ELR (cell line): ENCODE results near the gene ZNF41.

Experiments used
- DNase-seq: peaks from one replicate; pipeline ENCODE4 v3.0.0-alpha.2; 2015; ENCODE audit warnings: low read depth

ZNF41 gene

DNA sequence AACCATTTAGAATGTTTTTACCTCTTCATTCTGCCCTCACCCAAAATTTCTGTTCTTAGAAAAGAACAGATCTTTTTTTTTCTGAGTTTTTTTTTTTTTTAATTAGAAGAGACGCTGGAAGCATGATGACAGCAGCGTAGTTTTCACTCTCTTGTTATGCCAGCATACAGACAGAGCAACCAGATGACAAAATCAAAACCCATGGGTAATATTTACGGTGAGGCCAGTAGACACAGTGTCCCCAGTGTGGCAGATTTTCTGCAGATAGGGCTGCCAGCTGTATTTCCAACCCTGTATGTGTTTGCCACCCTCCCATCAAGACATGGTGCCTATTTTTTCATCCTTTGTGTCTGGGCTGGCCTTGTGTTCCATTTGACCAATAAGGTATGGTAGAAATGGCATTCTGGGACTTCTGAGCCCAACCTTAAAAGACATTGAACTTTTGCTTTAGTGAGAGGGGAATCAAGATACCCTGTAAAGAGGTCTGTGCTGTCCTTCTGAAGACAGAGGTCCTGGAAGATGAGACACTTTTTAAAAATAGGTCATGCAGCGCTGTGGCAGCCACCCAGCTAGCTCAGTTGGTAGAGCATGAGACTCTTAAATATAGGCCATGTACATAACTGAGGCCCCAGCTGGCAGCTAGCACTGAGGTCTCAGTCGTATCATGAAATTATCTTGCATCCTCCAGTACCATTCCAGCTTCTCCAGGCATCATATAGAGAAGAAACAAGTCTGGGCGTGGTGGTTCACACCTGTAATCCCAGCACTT, 6.7 kb upstream of the ZNF41 start:
- no peak for DNase-seq

DNA sequence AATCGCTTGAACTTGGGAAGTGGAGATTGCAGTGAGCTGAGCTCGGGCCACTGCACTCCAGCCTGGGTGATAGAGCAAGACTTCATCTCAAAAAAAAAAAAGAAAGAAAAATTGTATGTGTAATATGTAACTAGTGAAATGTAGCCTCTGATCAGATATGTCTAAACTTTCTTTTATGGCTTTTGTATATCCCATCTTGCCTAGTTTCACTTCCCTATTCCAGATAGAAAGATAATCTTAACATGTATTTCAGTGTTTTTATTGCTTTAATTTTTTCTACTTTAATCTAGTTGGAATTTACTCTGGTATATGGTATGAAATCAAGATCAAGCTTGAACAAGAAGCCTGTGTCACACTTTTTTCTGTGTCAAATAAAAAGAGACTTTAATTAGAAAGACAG, 1.9 kb upstream of the ZNF41 start:
- DNase-seq = no peak

DNA sequence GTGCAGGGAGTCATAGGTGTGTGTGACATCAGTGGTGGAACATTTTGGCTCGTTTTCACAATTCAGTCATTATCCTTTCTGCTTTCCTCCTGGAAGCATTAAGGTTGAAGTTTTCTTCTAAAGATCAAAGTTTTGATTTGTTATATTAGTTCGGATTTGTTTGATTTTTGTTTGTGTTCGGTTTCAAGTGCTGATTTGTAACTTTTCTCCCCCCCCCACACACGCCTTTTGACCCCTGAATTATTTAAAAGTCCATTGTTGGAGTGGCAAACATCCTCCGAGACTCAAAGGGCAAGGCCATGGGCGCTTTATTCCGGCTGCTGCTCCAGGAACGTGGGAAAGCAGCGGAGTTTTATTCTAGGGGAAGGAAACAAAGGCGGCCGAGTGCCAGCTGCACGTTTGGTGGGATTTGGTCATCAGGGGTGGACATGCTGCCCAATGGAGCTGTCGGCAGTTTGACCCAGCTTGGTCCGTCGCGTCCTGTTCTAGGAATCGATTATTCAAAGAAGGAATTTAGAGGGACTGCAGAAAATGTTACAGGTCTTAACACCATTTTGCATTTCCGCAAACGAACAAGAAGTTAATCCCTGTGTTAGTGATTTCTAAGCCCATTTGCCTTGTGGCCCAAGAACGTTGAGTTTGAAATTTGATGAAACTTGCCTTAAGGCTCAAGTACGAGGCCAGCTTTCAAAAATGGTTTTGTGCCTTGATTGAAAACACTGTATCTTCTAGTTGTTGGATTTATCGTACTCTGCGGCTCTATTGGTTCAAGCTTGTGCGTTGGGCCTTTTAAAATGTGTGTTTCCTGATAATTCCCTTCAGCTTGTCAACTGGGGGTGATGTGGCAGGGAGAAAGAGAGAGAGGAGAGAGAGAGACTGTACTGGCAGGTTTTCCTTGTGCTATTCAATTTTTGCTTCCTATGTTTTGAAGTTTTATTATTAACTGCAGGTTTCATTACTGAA, 565 bp upstream of the ZNF41 start:
- DNase-seq = peak; percentile 58

DNA sequence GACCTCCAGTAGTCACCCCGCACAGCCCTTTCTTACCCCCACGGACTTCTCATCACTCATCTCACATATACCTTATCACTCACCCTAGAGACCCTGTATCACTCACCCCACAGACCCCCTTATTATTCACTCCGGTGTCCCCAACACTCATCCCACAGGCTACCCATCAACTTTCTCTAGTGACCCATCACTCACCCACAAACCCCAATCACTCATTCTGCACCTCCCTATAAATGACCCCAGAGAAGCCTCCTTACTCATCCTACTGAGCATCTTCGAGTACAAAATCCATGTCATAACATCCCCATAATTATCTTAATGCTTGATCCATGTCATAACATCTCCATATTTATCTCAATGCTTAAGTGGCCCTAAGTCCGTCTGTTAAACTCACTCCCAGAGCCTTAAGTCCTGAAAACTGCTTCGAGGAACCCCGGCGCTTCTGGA, 934 bp downstream of the ZNF41 start:
- no peak for DNase-seq

DNA sequence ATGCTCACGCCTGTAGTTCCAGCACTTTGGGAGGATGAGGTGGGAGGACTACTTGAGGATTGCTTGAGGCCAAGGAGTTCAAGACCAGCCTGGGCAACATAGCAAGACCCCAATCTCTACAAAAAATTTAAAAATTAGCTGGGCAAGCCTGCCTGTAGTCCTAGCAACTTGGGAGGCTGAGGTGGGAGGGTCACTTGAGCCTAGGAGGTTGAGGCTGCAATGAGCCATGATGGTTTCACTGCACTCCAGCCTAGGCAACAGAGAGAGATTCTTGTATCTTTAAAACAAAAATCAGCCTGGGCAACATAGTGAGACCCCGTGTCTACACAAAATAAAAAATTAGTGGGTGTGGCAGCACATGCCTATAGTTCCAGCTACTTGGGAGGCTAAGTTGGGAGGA, 1.9 kb downstream of the ZNF41 start:
- DNase-seq = no peak

DNA sequence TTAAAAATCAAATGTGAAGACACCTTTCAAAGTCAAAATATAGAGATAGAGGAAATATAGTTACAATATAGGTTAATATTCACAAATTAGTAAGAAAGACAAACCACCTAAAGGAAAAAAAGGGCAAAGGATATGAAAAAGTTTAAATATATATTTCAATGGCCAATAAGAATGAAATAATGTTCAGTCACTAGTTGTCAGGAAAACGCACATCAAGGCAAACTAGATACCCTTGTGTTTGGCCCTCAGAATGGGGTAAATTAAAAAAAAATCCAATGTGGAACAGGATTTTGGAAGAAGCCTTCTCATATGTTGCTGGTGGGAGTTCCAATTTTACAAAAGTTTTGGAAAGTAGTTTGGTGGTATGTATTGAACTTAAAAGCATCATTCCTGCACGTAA, 2.4 kb downstream of the ZNF41 start:
- DNase-seq = no peak

DNA sequence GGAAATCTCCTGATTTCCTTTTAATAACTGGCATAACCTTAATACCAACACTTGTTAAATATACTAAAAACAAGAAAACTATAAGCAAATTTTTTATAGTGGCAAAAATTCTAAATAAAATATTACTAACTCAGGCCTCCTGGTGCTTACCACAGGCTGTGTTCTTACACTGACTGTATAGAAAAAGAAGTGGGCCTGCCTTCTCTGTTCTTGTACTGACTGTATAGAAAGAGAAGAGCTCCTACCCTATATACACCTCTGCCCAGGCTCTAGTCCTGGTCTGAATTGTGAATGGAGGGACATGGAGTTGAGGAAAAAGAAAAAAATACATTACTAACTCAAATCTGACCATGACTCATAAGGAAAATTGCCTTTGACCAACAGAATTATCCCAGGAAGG, 7.5 kb downstream of the ZNF41 start:
- no peak for DNase-seq

DNA sequence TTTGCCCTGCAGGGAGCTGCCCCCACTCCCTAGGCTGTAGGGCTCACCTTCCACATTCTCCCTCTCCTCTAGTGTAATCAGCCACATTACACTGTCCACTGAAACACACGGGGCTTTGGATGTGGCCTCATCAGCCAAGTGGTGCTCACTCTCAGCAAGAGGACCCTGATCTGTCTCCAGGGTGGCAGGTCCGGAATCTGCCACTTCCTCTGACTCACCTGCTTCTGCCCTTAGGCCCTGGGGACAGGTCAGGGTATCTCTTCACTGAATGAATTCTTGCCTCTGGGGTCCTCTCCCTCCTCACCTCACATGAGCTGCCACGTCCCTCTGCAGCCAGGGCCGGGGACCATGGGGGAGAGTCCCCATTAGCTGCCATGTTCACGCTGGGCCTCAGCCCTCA, 15.9 kb downstream of the ZNF41 start:
- DNase-seq = peak; percentile 3

DNA sequence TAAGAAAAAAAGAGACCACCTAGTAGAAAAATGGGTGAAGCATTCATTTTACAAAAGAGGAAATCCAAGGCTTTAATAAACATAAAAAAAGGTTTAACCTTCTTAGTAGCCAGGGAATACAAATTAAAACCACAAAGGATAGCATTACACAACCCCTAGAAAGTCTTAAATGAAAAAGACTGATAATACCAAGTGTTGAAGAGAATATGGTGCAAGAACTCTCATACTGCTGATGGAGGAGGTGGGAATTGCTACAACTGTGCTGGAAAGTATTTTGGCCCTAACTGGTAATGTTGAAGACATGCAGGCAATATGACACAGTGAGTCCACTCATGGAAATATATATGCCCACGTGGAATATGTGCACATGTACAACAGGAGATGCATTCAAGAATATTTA, 22.5 kb downstream of the ZNF41 start:
- DNase-seq = no peak

DNA sequence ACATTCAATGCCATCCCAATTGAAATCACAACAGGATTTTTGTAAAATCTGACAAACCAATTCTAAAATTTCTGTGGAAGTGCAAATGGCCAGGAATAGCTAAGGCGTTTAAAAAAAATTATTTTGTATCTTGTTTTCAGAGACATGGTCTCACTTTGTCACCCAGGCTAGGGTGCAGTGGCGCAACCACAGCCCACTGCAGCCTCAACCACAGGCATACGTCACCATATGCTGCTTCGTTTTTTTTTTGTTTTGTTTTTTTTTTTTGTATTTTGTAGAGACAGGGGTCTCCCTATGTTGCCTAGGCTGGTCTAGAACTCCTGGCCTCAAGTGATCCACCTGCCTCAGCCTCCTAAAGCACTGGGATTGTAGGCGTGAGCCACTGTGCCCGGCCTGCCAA, 24.5 kb downstream of the ZNF41 start:
- DNase-seq = no peak

DNA sequence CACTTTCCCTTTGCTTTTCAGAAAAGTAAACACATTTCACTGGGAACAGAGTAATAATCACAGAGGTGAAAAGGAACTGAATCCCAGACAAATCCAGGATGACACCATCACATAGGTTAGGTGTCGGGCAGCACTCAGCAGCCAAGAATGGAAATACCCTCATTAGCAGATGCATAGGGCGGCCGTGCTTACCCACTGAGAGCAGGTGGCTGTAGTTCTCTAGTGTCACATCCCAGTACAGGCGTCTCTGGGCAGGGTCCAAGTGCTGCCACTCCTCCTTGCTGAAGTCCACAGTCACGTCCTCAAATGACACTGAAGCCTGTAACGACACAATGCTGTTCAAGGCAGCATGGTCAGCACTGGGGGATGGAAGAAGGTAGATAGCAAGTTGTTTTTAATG, 26.9 kb downstream of the ZNF41 start:
- DNase-seq = no peak

DNA sequence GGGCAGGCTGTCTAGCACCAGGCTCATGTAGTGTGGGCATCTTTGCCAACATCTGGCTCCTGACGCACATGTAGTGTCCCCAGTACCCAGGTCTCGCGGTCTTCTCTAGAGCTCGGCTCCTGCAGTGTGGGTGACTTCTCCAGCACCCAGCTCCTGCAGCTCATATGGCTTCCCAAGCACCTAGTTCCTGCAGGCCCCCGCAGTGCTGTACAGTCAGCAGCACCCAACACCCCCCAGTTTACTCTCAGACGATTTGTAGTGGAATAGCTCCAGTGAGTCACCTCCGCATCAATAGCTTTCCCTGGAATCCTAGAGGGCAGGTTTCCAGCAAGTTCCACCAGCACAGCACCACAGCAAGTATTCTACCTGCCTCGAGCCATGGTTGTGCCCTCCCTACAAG, 30.9 kb downstream of the ZNF41 start:
- DNase-seq = no peak

DNA sequence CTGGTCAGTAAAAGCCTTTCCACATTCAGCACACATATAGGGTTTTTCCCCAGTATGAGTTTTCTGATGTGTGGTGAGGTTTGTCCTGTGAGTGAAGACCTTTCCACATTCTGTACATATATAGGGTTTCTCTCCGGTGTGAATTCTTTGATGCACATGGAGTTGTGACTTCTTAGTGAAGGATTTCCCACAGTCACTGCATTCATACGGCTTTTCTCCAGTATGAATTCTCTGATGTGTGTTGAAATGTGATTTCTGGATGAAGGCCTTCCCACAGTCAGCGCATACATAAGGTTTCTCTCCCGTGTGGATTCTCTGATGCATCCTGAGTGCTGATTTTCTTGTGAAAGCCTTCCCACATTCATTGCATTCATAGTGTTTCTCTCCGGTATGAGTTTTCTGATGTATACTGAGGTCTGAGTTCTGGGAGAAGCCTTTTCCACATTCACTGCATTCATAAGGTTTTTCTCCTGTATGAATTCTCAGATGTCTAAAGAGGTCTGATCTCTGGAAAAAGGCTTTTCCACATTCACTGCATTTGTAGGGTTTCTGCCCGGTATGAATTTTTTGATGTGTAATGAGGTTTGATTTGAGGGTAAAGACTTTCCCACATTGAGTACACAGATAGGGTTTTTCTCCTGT, 34.7 kb downstream of the ZNF41 start:
- DNase-seq = no peak

DNA sequence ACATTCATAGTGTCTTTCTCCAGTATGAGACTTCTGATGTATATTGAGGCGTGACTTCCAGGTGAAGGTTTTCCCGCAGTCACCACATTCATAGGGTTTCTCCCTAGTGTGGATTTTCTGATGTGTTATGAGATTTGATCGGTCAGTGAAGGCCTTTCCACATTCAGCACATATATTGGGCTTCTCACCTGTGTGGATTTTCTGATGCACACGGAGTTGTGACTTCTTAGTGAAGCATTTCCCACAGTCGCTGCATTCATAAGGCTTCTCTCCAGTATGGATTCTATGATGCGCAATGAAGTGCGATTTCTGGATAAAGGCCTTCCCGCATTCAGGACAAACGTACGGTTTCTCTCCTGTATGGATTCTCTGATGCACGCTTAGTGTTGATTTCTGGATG, 35.4 kb downstream of the ZNF41 start:
- no peak for DNase-seq

DNA sequence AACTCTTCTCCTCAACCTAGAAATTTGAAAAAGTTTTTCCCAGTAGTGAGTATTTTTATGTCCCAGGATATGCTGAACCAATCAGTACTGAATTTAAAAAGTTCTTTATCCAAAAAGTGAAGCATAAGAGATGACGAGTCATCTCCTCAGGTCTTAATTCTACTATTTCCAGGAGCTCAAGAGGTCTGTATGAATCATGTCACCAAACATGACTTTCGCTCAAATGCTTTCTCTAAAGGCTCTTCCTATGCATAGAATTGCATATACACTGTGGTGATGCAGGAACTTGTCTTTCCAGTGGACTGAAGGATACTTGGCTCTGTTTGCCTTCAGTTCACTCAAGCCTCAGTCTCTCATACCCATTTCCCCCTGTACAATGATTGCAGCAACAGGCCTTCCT, 36.1 kb downstream of the ZNF41 start:
- no peak for DNase-seq

DNA sequence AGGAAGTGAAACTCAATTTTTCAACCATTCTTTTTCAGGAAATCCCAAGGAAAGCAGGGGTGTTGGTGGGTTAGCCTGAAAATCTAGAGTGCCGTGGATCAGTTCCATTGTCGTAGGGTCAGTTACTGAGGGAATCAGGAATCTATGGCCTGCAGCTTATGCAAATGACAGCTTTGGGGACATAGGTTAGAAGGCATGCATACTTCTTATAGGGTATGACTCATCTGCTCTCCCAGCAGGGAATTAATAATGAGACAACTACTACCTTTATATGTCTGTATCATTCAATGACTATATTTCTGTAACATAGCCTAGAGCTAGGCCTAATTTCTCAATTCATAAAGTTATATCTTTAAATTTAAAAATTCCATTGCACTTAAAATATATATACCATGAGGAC, 36.6 kb downstream of the ZNF41 start:
- DNase-seq = peak; percentile 2

DNA sequence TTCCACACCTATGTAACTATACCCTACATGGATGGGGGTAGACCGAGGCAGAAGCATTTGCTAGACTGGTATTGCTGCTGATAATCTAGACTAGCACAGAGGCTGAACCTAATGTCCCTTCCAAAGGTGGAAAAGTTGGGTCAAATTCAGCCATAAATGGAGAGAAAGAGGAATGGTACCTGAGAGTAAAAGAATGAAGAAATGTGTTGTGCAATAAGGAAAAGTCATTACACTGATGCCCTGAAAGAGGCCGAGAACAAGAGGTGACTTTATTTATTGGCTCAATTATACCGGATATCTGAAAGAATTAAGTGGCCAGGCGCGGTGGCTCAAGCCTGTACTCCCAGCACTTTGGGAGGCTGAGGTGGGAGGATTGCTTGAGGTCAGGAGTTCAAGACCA, 52.1 kb downstream of the ZNF41 start:
- no peak for DNase-seq

DNA sequence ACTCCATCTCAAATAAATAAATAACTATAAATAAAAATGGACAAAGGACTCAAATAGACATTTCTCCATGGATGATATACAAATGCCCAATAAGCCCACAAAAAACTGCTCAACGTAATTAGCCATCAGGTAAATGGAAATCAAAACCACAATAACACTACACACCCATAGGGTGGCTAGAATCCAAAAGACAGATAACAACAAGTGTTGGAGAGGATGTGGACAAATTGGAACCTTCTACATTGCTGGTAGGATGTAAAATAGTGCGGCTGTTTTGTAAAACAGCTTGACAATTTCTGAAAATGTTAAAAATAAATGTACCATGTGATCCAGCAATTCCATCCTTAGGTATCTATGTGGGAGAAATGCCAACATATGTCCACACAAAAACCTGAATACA, 60.6 kb downstream of the ZNF41 start:
- DNase-seq = no peak

DNA sequence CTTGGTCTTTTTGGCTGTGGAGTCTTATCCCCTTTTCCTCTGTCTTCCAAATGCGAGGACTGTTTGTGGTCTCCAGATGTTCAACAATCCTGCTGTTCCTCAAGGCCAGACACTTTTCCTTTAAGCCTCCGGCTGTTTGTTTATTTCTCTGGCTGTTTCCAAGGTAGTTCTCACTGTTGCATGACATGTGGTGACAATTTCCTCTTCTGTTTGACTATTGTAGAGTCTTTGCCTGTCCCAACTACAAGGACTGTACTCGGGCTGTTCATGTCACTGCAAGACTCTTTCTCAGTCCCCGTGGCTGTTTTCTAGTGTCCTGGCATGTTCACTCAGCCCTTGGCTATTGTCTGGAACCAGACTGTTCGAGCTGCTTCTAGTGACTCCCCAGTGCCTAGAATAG, 62.1 kb downstream of the ZNF41 start:
- no peak for DNase-seq

DNA sequence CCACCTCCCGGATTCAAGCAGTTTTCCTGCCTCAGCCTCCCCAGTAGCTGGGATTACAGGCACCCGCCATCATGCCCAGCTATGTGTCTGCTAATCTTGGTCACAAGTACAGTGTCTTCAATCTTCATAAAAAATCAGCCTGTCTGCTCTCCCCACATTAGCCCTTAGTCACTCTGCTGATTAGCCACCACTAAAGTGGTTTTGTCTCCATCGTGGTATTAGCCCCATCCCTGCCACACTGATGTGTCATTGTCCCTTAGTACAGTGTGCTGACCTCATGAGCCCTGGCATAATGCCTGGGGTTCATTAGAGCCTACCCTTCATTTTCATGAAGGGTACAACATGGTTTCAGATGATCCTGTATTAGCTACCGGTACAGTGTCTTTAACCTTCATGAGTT, 62.8 kb downstream of the ZNF41 start:
- no peak for DNase-seq

DNA sequence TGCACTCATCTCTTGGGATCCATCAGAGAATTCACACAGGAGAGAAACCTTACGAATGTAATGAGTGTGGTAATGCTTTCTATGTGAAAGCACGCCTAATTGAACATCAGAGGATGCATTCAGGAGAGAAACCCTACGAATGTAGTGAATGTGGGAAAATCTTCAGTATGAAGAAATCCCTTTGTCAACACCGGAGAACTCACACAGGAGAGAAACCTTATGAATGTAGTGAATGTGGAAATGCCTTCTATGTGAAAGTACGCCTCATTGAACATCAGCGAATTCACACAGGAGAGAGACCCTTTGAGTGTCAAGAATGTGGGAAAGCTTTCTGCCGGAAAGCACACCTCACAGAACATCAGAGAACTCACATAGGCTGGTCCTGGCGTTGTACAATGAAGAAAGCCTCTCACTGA, 69.8 kb downstream of the ZNF41 start:
- DNase-seq = no peak
